ENCODE results near the gene ZNF608.

The ZNF608 gene

GRCh38 chr5:124719113-124719967 is 27.1 kb downstream of the ZNF608 start:
- no peak for DNase-seq

GRCh38 chr5:124718380-124718789 is 28.1 kb downstream of the ZNF608 start:
- no peak for DNase-seq

- no peak for DNase-seq
Measured at GRCh38 chr5:124716169-124716568, 30.3 kb downstream of the ZNF608 start.

GRCh38 chr5:124714910-124715309 is 31.5 kb downstream of the ZNF608 start:
- no peak for DNase-seq

GRCh38 chr5:124713595-124713994 is 32.8 kb downstream of the ZNF608 start:
- peak in 2 of 4 experiments; percentile 5 to 38 for DNase-seq

GRCh38 chr5:124712731-124713305 is 33.6 kb downstream of the ZNF608 start:
- DNase-seq: peak in 1 of 4 experiments; percentile 14

- peak in 3 of 4 experiments; percentile 23 to 55 (median 53) for DNase-seq
Measured at GRCh38 chr5:124708086-124708485, 38.4 kb downstream of the ZNF608 start.

- peak in 2 of 4 experiments; percentile 20 to 32 for DNase-seq
Measured at GRCh38 chr5:124707520-124707919, 38.9 kb downstream of the ZNF608 start.

- DNase-seq: no peak
Measured at GRCh38 chr5:124706729-124707361, 39.6 kb downstream of the ZNF608 start.

GRCh38 chr5:124706051-124706450 is 40.4 kb downstream of the ZNF608 start:
- no peak for DNase-seq

- DNase-seq: no peak
Measured at GRCh38 chr5:124705577-124705976, 40.9 kb downstream of the ZNF608 start.

- DNase-seq: no peak
Measured at GRCh38 chr5:124704594-124705284, 41.7 kb downstream of the ZNF608 start.

GRCh38 chr5:124703995-124704394 is 42.4 kb downstream of the ZNF608 start:
- DNase-seq: no peak

GRCh38 chr5:124702525-124702924 is 43.9 kb downstream of the ZNF608 start:
- peak; percentile 27 to 75 (median 62) for DNase-seq

GRCh38 chr5:124701873-124702425 is 44.5 kb downstream of the ZNF608 start:
- DNase-seq: no peak

GRCh38 chr5:124701016-124701415 is 45.4 kb downstream of the ZNF608 start:
- DNase-seq: no peak

- no peak for DNase-seq
Measured at GRCh38 chr5:124700333-124700732, 46.1 kb downstream of the ZNF608 start.

- no peak for DNase-seq
Measured at GRCh38 chr5:124698770-124699169, 47.7 kb downstream of the ZNF608 start.

- no peak for DNase-seq
Measured at GRCh38 chr5:124697933-124698591, 48.4 kb downstream of the ZNF608 start.

- no peak for DNase-seq
Measured at GRCh38 chr5:124697501-124697900, 48.9 kb downstream of the ZNF608 start.

GRCh38 chr5:124696898-124697297 is 49.5 kb downstream of the ZNF608 start:
- no peak for DNase-seq
